Nephron progenitor cell (in vitro differentiated cells): ENCODE data around the gene NPAS2.

Source experiments
- DNase-seq: peaks from one replicate; pipeline ENCODE4 v3.0.0; 2021
- H3K27ac Mint-ChIP-seq: 2 replicates; pipeline ENCODE4 v1.8.0; 2021; ENCODE audit warnings: mild to moderate bottlenecking, moderate library complexity, mixed read lengths
- H3K27me3 Mint-ChIP-seq: 2 replicates; pipeline ENCODE4 v1.8.0; 2021; ENCODE audit warnings: mild to moderate bottlenecking, low read depth, mixed read lengths; ENCODE audit not compliant: poor library complexity
- H3K36me3 Mint-ChIP-seq: 2 replicates; pipeline ENCODE4 v1.8.0; 2021; ENCODE audit warnings: low read depth, mixed read lengths
- H3K4me1 Mint-ChIP-seq: 2 replicates; pipeline ENCODE4 v1.8.0; 2021; ENCODE audit warnings: mixed read lengths
- H3K4me3 Mint-ChIP-seq: 2 replicates; pipeline ENCODE4 v1.8.0; 2021; ENCODE audit warnings: mild to moderate bottlenecking, moderate library complexity, mixed read lengths
- H3K9me3 Mint-ChIP-seq: 2 replicates; pipeline ENCODE4 v1.8.0; 2021; ENCODE audit warnings: mild to moderate bottlenecking, moderate library complexity, mixed read lengths
- CTCF ChIP-seq: fragments of 200-600 bp; sonication (generic); IDR thresholded peaks from 2 replicates; pipeline ENCODE4 v1.5.0; 2021; ENCODE audit warnings: antibody characterized with exemption

The NPAS2 gene

GRCh38 chr2:100983201-100983600 is 163.3 kb downstream of the NPAS2 start:
- Mint-ChIP-seq H3K27ac (no peak overlapping the region), H3K4me3 (no peak overlapping the region)

GRCh38 chr2:100983684-100984310 is 163.9 kb downstream of the NPAS2 start:
- H3K36me3 Mint-ChIP-seq: no peaks in the 10 kb centered on the region
- no peak for DNase-seq
- peaks cover 8% of the 10 kb centered on the region for H3K27me3 Mint-ChIP-seq
- no peak for TF ChIP-seq CTCF
- no peaks in the 10 kb centered on the region for H3K9me3 Mint-ChIP-seq
- no peak overlapping the region for H3K4me3 Mint-ChIP-seq
- H3K4me1 Mint-ChIP-seq: peaks cover 27% of the 10 kb centered on the region
- no peak overlapping the region for H3K27ac Mint-ChIP-seq

More at GRCh38 chr2:100983201-100983600, 163.3 kb downstream of the NPAS2 start:
- H3K9me3 Mint-ChIP-seq: no peaks in the 10 kb centered on the region
- no peak for TF ChIP-seq CTCF
- H3K27me3 Mint-ChIP-seq: peaks cover 8% of the 10 kb centered on the region
- DNase-seq: no peak
- H3K36me3 Mint-ChIP-seq: no peaks in the 10 kb centered on the region
- H3K4me1 Mint-ChIP-seq: peaks cover 33% of the 10 kb centered on the region

- peak; percentile 83 for TF ChIP-seq CTCF
- DNase-seq: peak; percentile 83
- no peaks in the 10 kb centered on the region for H3K36me3 Mint-ChIP-seq
- H3K27me3 Mint-ChIP-seq: peaks cover 12% of the 10 kb centered on the region
- H3K27ac Mint-ChIP-seq: no peak overlapping the region
- no peaks in the 10 kb centered on the region for H3K9me3 Mint-ChIP-seq
- H3K4me3 Mint-ChIP-seq: no peak overlapping the region
- peaks cover 23% of the 10 kb centered on the region for H3K4me1 Mint-ChIP-seq
Observed at GRCh38 chr2:100984892-100985307, 165.0 kb downstream of the NPAS2 start.

- no peak for TF ChIP-seq CTCF
- Mint-ChIP-seq H3K9me3 (no peaks in the 10 kb centered on the region), H3K27me3 (peaks cover 14% of the 10 kb centered on the region), H3K36me3 (no peaks in the 10 kb centered on the region), H3K4me1 (peaks cover 19% of the 10 kb centered on the region), H3K4me3 (no peak overlapping the region), H3K27ac (no peak overlapping the region)
- no peak for DNase-seq
Observed at GRCh38 chr2:100986157-100986556, 166.2 kb downstream of the NPAS2 start.

GRCh38 chr2:100987536-100987935 is 167.6 kb downstream of the NPAS2 start:
- DNase-seq: no peak
- Mint-ChIP-seq H3K4me1 (peaks cover 12% of the 10 kb centered on the region), H3K27me3 (peaks cover 14% of the 10 kb centered on the region), H3K4me3 (no peak overlapping the region), H3K9me3 (no peaks in the 10 kb centered on the region), H3K36me3 (no peaks in the 10 kb centered on the region), H3K27ac (no peak overlapping the region)
- no peak for TF ChIP-seq CTCF

- Mint-ChIP-seq H3K4me1 (peaks cover 10% of the 10 kb centered on the region), H3K4me3 (no peak overlapping the region), H3K9me3 (no peaks in the 10 kb centered on the region), H3K27ac (no peak overlapping the region), H3K27me3 (peaks cover 14% of the 10 kb centered on the region), H3K36me3 (no peaks in the 10 kb centered on the region)
- TF ChIP-seq CTCF: no peak
- DNase-seq: no peak
Observed at GRCh38 chr2:100987974-100988373, 168.0 kb downstream of the NPAS2 start.
